NCI-H187 (cell line): ENCODE data around the gene DHX38.

Source experiments
- DNase-seq, 2 experiments: peaks; one replicate each; lab custom pipeline; 2025; lab: John Stamatoyannopoulos, UW

DHX38 gene

GRCh38 chr16:72083778-72084404, 9.8 kb upstream of the DHX38 start:
- DNase-seq, result no peak

GRCh38 chr16:72084445-72084844, 9.2 kb upstream of the DHX38 start:
- DNase-seq, result no peak

- DNase-seq, result no peak
Measured at GRCh38 chr16:72085002-72085401, 8.6 kb upstream of the DHX38 start.

GRCh38 chr16:72091217-72091616, 2.4 kb upstream of the DHX38 start:
- no peak for DNase-seq

- no peak for DNase-seq
Measured at GRCh38 chr16:72092832-72093447, 707 bp upstream of the DHX38 start.

- no peak for DNase-seq
Measured at GRCh38 chr16:72094266-72094610, 591 bp downstream of the DHX38 start.

GRCh38 chr16:72098936-72099335, 5.3 kb downstream of the DHX38 start:
- no peak for DNase-seq

- no peak for DNase-seq
Measured at GRCh38 chr16:72099377-72099818, 5.8 kb downstream of the DHX38 start.

- DNase-seq, result no peak
Measured at GRCh38 chr16:72101195-72101594, 7.5 kb downstream of the DHX38 start.

- DNase-seq, result no peak
Measured at GRCh38 chr16:72104905-72105304, 11.3 kb downstream of the DHX38 start.

- no peak for DNase-seq
Measured at GRCh38 chr16:72105978-72106377, 12.3 kb downstream of the DHX38 start.

- no peak for DNase-seq
Measured at GRCh38 chr16:72107371-72107770, 13.7 kb downstream of the DHX38 start.

- no peak for DNase-seq
Measured at GRCh38 chr16:72108353-72109102, 14.9 kb downstream of the DHX38 start.

GRCh38 chr16:72109300-72109699, 15.7 kb downstream of the DHX38 start:
- no peak for DNase-seq

GRCh38 chr16:72109966-72110530, 16.4 kb downstream of the DHX38 start:
- no peak for DNase-seq

- DNase-seq, result no peak
Measured at GRCh38 chr16:72110662-72111615, 17.3 kb downstream of the DHX38 start.

GRCh38 chr16:72111657-72112451, 18.2 kb downstream of the DHX38 start:
- no peak for DNase-seq

- no peak for DNase-seq
Measured at GRCh38 chr16:72112452-72112792, 18.8 kb downstream of the DHX38 start.

GRCh38 chr16:72112906-72113615, 19.4 kb downstream of the DHX38 start:
- DNase-seq, result no peak

- DNase-seq, result no peak
Measured at GRCh38 chr16:72113616-72113945, 19.9 kb downstream of the DHX38 start.

GRCh38 chr16:72120026-72120425, 26.4 kb downstream of the DHX38 start:
- DNase-seq, result no peak
